ENCODE data around the gene PAQR9.

The PAQR9 gene

DNA sequence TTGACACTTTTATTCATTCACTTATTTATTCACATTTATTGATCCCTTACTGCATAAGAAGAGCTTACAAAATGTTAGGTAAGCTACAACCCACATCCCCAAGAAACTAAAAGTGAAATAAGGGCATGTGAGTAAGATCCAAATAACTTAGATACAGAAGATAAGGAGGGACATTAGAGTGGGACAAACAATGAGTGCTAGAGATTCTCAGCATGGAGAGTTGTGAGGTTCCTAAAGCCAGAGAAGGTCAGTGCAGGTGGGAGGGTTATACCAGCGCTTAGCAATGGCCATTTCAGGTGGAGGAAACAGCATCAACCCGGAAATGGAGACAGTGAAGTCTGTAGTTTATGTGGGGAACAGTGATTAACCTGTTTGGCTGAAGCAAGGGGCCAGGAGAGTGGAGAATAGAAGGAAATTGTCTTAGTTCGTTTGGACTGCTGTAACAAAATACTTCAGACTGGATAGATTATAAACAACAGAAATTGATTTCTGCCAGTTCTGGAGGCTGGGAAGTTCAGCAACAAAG lies 49.1 kb downstream of the PAQR9 start:
- no peak for DNase-seq

DNA sequence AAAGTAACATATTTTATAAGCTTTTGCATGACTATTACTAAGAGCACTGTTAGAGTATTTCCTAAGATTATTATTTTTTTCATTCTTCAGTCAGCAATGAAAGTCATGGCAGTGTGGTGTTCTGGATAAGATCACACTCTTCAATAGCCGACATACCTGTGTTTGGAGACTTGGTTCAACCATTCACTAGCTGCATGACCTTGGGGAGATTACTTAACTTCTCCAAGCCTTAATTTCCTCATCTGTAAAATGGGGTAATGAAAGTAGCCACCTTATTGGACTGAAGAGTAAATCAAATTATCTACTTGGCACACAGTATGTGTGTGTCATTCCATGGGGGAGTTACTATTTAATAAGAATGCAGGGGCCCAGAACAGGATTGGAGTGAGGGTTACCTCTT lies 50.0 kb downstream of the PAQR9 start:
- no peak for DNase-seq

DNA sequence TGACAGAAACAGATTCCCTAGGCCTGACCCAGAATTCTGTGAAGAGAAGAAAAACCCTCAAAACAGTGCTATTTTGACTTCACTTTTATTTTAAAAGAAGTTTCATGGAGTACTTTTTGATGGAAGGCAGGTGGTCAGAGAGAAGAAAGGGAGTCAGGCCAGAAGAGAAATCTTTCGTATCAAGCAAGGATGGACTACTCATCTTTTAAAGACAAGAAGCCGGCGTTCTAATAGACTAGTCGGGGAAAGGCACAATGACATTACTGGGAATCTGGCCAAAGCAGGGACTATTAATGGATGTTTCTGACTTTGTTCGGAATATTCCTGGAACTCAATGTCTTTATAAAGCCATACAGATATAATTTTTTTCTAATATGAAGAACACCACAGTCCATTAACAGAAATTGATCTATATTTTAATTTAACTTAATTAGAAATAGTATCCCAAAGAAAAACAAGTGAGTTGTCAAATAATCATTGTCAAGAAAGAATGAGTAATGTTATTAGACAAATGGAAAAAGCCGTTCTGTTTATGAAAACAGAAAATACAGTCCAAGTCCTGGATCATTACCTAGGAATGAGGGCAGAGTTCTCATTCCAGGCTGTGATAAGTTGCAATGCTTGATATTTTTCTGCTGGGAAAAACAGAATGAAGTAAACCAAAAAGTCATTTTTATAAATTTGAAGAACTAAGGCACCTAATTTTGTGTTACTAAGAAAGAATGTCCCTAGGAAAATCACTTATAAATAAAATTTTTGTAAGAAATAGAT lies 50.9 kb downstream of the PAQR9 start:
- no peak for DNase-seq
